Frontal cortex (tissue), 4 donors: ENCODE data around the gene FAM240A. TPM values are rescaled to one million over a fixed set of nuclear protein-coding genes. Genes with fewer than 3 reads are reported as not detected.

Experiments
- DNase-seq, 2 donors: peaks; one replicate each; pipeline ENCODE4 v3.0.0; 2012; ENCODE audit warnings: low spot score in 2 of 2
- FAIRE-seq: peaks from 2 replicates; lab custom pipeline; 2012; peaks lifted over from hg19 to GRCh38; lab: Jason Lieb, UNC
- small RNA-seq: library from RNA; depleted of rRNA; stranded (forward); fragments of <200 nt; gene quantifications from one replicate; pipeline ENCODE3, GENCODE V24; 2014
- total RNA-seq: library from RNA; depleted of rRNA; stranded (reverse); fragments of >200 nt; gene quantifications from one replicate; pipeline ENCODE4 v1.2.3, GENCODE V29; 2014
- donor health status: control.
- donor health status: control.
- donor health status: control.

FAM240A gene
- total RNA-seq, 1 donor from 2014 or later = not detected

DNA sequence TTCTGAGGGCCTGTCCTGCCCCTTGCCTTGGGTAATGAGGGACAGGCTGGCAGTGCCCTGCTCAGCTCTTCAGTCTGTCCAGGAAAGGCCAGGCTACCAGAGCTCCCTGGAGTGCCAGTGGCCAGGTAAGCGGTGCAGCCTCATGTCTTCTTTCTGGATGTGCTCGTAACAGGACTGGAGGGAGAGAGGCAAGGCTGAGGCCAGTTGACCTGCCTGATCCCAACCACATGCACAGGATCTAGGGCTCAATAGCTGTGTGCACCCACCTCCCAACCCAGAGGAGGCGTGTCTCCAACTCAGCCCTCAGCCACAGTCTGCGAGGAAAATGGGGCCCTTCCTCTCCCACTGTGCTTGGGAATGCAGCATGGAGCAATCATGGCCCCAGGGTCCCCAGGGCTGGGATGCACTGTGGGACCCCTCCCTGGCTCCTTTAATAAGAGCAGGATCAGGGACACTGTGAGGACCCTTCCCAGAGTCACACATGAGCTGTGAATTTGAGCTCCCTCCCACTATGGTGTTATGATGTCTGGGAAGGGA lies 58.6 kb downstream of the FAM240A start:
- no peak for FAIRE-seq
- no peak for DNase-seq

DNA sequence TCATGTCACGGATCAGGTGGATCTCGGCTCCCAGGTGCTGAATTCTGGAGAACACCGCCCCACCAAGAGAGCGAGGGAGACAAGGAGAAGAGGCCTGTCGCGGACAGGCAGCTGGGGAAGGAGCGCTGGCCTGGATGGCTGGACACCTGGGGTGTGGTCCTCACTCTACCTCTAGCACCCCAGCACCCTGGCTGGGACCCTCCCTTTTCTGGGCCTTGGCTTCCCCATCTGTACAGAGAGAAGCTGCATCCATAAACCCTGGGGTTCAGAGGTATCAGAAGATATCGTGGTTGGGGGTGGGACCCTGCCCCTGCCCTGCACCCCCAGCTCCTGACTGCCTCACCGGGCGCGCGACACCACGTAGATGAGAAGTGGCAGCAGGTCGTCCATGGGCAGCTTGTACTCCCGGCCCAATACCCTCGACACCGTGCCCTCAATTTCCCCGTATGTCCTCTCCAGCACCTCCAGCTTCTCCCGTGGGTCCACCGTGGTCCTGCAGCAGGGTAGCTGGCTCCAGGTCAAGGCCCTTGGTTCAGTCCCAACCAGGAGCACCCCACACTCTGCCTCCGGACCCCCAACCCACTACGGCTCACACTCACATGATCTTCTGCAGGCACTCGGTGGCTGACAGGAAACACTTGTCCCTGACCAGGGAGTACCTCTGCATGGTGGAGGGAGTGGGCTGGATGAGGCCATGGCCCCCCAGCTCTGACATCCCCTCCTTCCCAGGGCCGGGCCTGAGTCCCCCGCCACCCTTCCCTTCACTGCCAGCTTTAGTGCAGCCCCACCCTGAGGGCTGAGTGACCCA lies 59.4 kb downstream of the FAM240A start:
- FAIRE-seq (no peak), DNase-seq (peak in 1 of 2 donors; percentile 0)

DNA sequence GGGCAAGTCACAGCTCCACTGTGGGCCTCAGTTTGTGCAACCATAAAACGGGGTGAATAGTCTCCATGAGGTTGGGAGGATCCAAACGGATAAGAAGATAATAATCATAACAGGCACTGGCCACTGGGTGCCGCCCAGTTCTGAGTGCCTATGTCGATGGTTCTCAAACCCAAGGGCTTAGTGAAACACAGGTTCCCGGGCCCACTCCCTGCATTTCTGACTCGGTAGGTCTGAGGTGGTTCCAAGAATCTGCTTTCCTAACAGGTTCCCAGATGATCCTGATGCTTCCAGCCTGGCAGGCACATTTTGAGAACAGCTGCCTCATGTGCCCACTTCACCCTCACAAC lies 60.0 kb downstream of the FAM240A start:
- DNase-seq (peak in 1 of 2 donors; percentile 0), FAIRE-seq (no peak)

DNA sequence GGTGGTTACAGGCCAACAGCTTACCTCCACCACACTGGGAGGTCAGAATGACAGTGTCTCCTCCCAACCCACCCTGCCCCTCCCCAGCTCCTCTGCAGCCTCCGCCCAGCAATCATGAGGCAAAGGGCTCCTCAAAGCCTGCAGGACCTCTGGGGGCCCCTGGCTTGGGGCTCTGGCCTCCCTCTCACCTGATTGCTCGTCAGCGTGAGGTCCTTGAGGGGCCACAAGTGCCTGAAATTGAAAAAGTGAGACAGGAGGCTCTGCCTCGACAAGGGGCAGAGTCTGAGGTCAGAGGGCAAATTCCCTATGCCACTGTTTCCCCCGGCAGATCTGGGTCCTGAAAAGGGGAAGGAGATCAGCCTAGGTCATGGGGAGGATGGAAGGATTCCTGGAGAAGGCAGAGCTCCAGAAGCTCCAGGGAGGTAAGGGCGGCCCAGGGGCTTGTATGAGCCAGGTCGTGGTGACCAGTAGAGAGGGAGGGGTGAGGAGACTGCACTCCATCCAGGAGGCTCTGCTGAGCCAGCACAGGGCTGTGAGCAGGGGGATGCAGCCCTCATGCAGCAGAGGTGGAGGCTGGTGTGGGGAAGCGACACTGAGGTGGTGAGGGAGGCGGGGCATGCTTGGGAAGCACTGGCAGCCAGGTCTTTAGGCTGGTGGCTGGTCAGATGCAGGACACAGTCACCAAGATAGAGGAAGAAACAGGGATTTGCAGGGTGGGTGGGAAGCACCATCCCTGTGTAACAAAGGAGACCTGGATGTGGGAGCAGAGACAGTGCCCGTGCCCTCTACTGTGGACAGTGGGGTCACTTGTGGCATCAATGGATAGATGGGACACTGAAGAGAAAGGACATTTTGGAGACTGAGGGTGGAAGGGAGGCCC lies 61.1 kb downstream of the FAM240A start:
- DNase-seq = peak in 1 of 2 donors; percentile 0
- FAIRE-seq = no peak

DNA sequence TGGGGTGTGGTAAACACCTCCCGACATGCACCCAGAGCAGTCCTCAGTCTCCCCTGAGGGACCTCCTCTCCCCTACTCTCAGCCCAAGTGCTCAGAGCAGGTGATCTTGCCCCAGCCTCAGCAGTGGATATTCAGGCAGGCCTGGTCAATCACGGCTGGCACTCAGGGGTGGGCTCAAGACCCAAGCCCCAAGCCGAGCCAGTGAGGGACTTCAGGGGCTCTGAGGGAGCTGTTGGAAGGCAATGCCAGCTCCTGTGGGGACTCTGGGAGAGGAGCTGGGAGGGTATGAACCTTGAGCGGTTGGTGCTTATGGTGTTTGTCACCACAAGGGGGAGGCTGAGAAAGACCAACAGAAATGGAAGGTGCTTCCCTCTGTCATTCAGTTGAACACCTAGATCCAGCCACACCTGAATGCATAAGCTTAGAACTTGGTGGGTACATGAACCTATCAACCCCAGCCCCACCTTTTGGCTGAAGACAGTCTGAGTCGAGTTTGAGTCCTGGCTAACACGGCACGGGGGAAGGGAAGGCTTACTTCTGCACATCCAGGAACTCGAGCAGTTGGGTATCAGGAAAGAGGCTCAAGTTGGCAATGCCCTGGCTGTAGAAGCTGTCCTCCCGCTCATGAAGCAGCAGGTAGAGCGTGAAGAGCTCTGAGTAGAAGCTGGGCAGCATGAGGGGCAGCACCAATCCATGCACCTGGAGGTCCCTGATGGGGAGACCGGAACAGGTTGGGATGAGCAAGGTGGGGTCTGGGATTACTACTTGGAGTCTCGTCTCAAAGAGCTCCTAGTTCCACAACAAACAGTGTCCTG lies 61.9 kb downstream of the FAM240A start:
- DNase-seq = peak in 1 of 2 donors; percentile 5

DNA sequence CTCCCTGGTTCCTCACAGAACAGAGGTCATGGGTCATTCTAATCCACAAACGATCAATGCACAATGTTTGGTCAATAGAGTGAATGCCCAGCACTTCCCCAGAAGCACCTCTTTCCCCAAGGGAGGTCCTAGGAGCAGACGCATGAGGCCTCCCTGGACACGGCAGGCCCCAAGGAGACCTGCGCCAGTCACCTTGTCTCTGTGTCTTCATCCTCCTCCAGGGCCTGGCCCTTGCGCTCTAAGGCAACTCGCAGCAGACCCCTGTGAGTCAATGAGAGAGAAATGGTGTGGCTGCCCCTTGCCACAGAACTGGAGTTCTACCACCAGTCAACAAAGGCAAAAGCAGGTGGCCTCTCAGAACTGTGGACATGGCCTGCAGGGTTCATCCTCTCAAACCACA lies 63.1 kb downstream of the FAM240A start:
- FAIRE-seq = no peak
- DNase-seq = no peak

More for the DNA sequence above, 61.9 kb downstream of the FAM240A start:
- FAIRE-seq = no peak

Small RNA genes lying within 50 kb of the gene (small RNA-seq; reads per million reads assigned to genes)
- gene RF00591 = not detected

Other genes with a start within 250 kb of the FAM240A start
- gene CCR5, start 241.6 kb upstream of the FAM240A start, total RNA-seq = under 0.01 TPM
- gene CCRL2, start 205.3 kb upstream of the FAM240A start, total RNA-seq = 0.41 TPM
- 0.41 TPM for gene LTF, start 147.6 kb upstream of the FAM240A start, total RNA-seq
- gene RTP3, start 114.5 kb upstream of the FAM240A start, total RNA-seq = not detected
- 2.4 TPM for gene LRRC2, start 46.2 kb upstream of the FAM240A start, total RNA-seq
- 1.2 TPM for gene ALS2CL, start 81.2 kb downstream of the FAM240A start, total RNA-seq
- gene TMIE, start 88.9 kb downstream of the FAM240A start, total RNA-seq = 1.2 TPM
- gene PRSS50, start 105.3 kb downstream of the FAM240A start, total RNA-seq = not detected